Neuron (in vitro differentiated cells): Measurements from ENCODE around the gene TTLL11.

Experiments used
- H2AFZ ChIP-seq: one replicate; pipeline ENCODE4 v1.6.1; 2013; ENCODE audit warnings: low read depth, mild to moderate bottlenecking, inconsistent platforms, low read length, moderate library complexity
- H3K27me3 ChIP-seq: one replicate; pipeline ENCODE4 v1.6.1; 2013; ENCODE audit warnings: low read length; ENCODE audit not compliant: insufficient read depth
- H3K36me3 ChIP-seq: one replicate; pipeline ENCODE4 v1.6.1; 2013; ENCODE audit warnings: low read length; ENCODE audit not compliant: insufficient read depth
- H3K4me1 ChIP-seq: one replicate; pipeline ENCODE4 v1.6.1; 2013; ENCODE audit warnings: low read length; ENCODE audit not compliant: insufficient read depth
- H3K4me3 ChIP-seq: 2 replicates; pipeline ENCODE4 v1.5.1; 2013; ENCODE audit warnings: mild to moderate bottlenecking, low read length, moderate library complexity
- H3K9me3 ChIP-seq: one replicate; pipeline ENCODE4 v1.6.1; 2013; ENCODE audit warnings: low read length

Gene TTLL11

GRCh38 chr9:121858788-121859187, 234.3 kb downstream of the TTLL11 start:
- no peaks in the 10 kb centered on the region for H3K9me3 ChIP-seq
- H3K4me1 ChIP-seq, result peaks cover 19% of the 10 kb centered on the region
- peaks cover 25% of the 10 kb centered on the region for H3K27me3 ChIP-seq
- H3K36me3 ChIP-seq, result no peaks in the 10 kb centered on the region
- no peak overlapping the region for H3K4me3 ChIP-seq
- H2AFZ ChIP-seq, result no peak overlapping the region

DNA sequence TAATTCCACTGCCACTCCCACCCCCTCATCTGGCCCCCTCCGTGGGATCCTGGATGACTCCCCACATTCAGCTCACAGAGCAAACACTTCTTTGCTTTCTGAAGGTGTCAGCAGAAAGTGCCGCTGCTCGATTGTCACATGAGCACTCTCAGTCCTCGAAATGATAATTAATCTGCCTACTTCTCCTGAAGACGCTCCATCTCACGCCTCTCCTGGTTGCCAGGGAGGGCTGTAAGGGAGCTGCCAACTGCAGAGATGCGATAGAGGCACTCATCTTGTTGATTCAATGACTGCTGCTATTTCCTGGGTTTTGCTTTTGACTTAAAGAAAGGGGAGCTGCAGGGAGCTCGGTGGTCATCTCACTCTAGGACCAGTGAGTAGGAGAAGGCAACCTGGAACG, 235.2 kb downstream of the TTLL11 start:
- H3K4me3 ChIP-seq, result no peak overlapping the region
- H3K36me3 ChIP-seq, result no peaks in the 10 kb centered on the region
- H2AFZ ChIP-seq, result no peak overlapping the region
- peaks cover 14% of the 10 kb centered on the region for H3K4me1 ChIP-seq
- H3K9me3 ChIP-seq, result no peaks in the 10 kb centered on the region
- peaks cover 23% of the 10 kb centered on the region for H3K27me3 ChIP-seq

DNA sequence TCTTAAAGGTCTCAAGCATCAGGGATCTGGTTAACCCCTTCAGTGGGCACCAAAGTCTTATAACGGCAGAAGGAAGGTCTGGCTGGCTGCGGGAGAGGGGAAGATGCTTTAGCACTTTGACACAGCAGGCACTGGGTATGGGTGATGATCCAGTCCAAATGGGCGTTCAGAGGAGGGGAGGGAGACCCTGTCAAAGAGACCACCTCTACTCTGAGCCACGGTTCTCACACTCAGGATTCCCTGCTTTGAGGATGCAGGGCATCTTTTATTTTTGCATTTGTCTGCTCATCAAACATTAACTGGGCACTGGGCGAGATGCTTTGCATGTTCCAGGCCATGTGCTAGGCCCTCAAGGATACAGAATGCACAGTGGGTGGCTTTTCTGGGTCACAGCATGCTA, 237.6 kb downstream of the TTLL11 start:
- H3K4me3 ChIP-seq, result no peak overlapping the region
- no peaks in the 10 kb centered on the region for H3K9me3 ChIP-seq
- H3K27me3 ChIP-seq, result peaks cover 25% of the 10 kb centered on the region
- no peaks in the 10 kb centered on the region for H3K36me3 ChIP-seq
- no peak overlapping the region for H2AFZ ChIP-seq
- H3K4me1 ChIP-seq, result peaks cover 9% of the 10 kb centered on the region

DNA sequence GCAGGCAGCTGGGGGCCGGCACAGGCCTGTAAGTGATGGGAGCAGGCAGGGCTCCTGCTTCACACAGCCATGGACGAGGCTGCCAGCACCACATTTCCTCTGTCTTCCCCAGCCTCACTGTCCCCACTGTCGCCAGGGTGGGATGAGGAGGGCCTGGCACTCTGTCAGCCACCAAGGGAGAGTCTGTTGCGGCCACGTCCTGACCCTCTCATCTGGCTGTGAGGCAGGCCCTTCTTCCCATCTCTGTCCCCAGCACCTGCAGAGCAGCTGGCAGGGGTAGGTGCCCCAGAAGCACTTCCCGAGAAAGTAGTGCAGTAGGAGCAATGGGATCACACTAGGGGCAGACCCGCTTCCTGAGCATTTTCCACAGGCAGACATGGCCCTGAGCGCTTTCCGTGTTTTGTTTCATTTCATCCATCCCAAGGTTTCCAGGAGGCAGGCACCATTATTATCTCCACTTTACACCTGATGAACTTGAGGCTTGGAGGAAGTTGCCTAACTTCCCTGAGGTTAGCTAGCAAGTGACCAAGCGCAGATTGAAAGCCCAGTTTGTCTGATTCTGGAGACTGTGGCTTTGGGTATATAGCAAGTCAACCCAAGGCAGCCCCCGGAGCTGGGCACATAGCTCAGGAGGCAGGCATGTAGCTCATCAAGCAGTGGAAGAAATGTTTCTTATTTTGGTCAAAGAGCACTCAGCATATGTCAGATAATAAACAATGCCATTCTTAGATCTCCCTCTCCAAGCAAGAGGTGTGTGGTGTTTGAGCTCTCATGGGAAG, 239.3 kb downstream of the TTLL11 start:
- Histone ChIP-seq H3K27me3 (peaks cover 26% of the 10 kb centered on the region), H3K4me3 (no peak overlapping the region), H3K9me3 (no peaks in the 10 kb centered on the region), H3K4me1 (peaks cover 9% of the 10 kb centered on the region), H3K36me3 (no peaks in the 10 kb centered on the region), H2AFZ (no peak overlapping the region)

- Histone ChIP-seq H3K27me3 (peaks cover 26% of the 10 kb centered on the region), H3K4me3 (no peak overlapping the region), H3K4me1 (peaks cover 7% of the 10 kb centered on the region), H3K36me3 (no peaks in the 10 kb centered on the region), H3K9me3 (no peaks in the 10 kb centered on the region), H2AFZ (no peak overlapping the region)
These were observed 240.2 kb downstream of the TTLL11 start for GRCh38 chr9:121852651-121853616.

GRCh38 chr9:121852241-121852640, 240.9 kb downstream of the TTLL11 start:
- Histone ChIP-seq H2AFZ (no peak overlapping the region), H3K9me3 (no peaks in the 10 kb centered on the region), H3K4me1 (peaks cover under 1% of the 10 kb centered on the region), H3K4me3 (no peak overlapping the region), H3K36me3 (no peaks in the 10 kb centered on the region), H3K27me3 (peaks cover 26% of the 10 kb centered on the region)

DNA sequence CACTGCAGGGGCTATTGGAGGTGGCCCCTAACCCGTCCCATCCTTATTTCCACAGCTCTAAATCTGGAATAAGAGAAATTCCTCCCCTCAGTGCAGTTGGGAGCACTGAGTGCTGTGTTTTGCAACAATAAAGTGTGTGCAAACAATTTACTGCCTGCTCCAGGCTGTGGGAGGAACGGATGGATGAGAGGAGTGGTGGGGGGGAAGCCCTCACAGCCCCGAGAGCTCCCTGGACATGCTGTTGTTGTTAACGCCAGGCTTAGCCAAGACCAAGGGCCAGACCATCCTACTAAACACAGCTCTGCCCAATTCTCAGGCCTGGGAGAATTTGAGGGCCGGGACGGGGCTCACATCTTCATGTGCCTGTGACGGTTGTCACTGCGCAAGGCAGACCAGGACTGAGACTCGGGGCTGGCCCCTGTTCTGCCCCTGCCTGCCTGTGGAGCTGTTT, 241.4 kb downstream of the TTLL11 start:
- H3K27me3 ChIP-seq, result peaks cover 26% of the 10 kb centered on the region
- no peaks in the 10 kb centered on the region for H3K9me3 ChIP-seq
- no peak overlapping the region for H3K4me3 ChIP-seq
- no peak overlapping the region for H2AFZ ChIP-seq
- no peaks in the 10 kb centered on the region for H3K4me1 ChIP-seq
- H3K36me3 ChIP-seq, result no peaks in the 10 kb centered on the region

- Histone ChIP-seq H3K4me1 (no peaks in the 10 kb centered on the region), H2AFZ (no peak overlapping the region), H3K36me3 (no peaks in the 10 kb centered on the region), H3K9me3 (no peaks in the 10 kb centered on the region), H3K27me3 (peaks cover 26% of the 10 kb centered on the region), H3K4me3 (no peak overlapping the region)
These were observed 242.7 kb downstream of the TTLL11 start for GRCh38 chr9:121850366-121850765.

- no peak overlapping the region for H2AFZ ChIP-seq
- peaks cover 26% of the 10 kb centered on the region for H3K27me3 ChIP-seq
- H3K4me1 ChIP-seq, result no peaks in the 10 kb centered on the region
- H3K4me3 ChIP-seq, result no peak overlapping the region
- no peaks in the 10 kb centered on the region for H3K36me3 ChIP-seq
- no peaks in the 10 kb centered on the region for H3K9me3 ChIP-seq
These were observed 243.6 kb downstream of the TTLL11 start for GRCh38 chr9:121849554-121849953.

- no peaks in the 10 kb centered on the region for H3K27me3 ChIP-seq
- H3K4me3 ChIP-seq, result no peak overlapping the region
- H3K9me3 ChIP-seq, result no peaks in the 10 kb centered on the region
- H2AFZ ChIP-seq, result no peak overlapping the region
- H3K4me1 ChIP-seq, result no peaks in the 10 kb centered on the region
- H3K36me3 ChIP-seq, result no peaks in the 10 kb centered on the region
These were observed 248.5 kb downstream of the TTLL11 start for GRCh38 chr9:121844562-121844961.

- Histone ChIP-seq H3K9me3 (no peaks in the 10 kb centered on the region), H3K27me3 (no peaks in the 10 kb centered on the region), H2AFZ (no peak overlapping the region), H3K4me3 (no peak overlapping the region), H3K36me3 (no peaks in the 10 kb centered on the region), H3K4me1 (no peaks in the 10 kb centered on the region)
These were observed 249.0 kb downstream of the TTLL11 start for GRCh38 chr9:121844098-121844497.

DNA sequence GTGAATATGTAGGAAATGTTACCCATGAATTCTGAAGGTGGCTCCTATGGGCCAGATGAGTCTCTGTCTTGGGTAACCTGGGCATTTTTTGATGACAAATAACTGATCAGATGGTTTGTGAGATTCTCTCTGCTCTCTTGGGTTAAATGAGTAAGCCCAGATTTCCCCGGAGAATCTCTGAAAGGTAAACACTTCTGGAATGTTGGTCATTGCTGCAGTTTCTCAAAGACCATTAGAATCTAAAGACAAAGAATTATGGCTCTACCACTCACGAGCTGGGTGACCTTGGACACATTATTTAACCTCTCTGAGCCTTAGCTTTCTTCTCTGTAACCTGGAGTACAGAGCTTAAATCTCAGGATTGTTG, 250.5 kb downstream of the TTLL11 start:
- no peak overlapping the region for H2AFZ ChIP-seq
- H3K4me3 ChIP-seq, result no peak overlapping the region
- no peaks in the 10 kb centered on the region for H3K9me3 ChIP-seq
- no peaks in the 10 kb centered on the region for H3K4me1 ChIP-seq
- H3K27me3 ChIP-seq, result peaks cover 7% of the 10 kb centered on the region
- no peaks in the 10 kb centered on the region for H3K36me3 ChIP-seq
